ENCODE results near the gene OR1B1.
"Not testable (repeated sequence)": the region's sequence is repeated elsewhere in the genome, so short reads cannot be mapped to it uniquely, and the experiment has no call there.

Gene OR1B1

DNA sequence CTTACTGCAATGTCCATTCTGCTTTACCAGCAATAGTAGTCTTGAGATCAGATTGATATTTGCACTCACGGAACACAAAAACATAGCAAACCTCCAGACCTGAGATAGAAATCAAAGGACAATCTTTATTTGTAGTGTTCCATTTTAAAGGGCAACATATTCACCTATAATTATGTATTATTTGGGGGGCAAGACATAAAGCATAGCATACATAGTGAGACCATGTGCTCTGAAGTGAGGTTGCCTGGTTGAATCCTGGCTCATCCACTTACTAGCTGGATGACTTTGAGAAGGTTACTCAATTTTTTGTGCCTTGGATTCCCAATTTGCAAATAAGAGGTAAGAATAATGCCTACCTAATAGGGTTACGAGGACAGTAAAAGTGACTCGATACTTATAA is at the start of gene OR1B1:
TSS of gene OR1B1 (minus strand) at position 101 of the 400 bp plus-strand sequence.
- DNase-seq (ENCODE audit: low read depth) = no peak

DNA sequence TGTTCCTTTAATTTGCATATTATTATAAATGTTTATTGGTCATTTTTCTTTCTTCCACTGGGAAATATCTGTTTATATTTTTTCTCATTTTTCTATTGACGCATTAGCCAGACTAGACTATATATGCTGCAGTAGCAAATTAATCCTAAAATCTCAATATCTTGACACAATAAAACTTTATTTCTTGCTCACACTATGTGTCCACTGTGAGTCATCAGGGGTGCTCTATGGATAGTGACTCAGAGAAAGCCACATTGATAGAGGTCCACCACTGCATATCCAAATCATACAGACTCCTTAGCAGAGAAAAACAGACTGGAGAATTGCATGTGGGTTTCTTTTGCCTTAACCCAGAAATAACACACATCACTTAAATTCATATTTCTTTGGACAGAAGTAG is 38.3 kb upstream of the OR1B1 start:
- no peak for DNase-seq (ENCODE audit: low read depth)

GRCh38 chr9:122684851-122685250 is 27.4 kb upstream of the OR1B1 start:
- no peak for DNase-seq (ENCODE audit: low read depth)

- DNase-seq (ENCODE audit: low read depth) = no peak
Observed at GRCh38 chr9:122672481-122672880, 15.1 kb upstream of the OR1B1 start.

- no peak for DNase-seq (ENCODE audit: low read depth)
Observed at GRCh38 chr9:122661416-122661815, 4.0 kb upstream of the OR1B1 start, which contains the start of gene OR1L1. Gene OR1L1 (plus strand): TSS chr9:122661716. CDS start chr9:122661716, 0 bp downstream.

DNA sequence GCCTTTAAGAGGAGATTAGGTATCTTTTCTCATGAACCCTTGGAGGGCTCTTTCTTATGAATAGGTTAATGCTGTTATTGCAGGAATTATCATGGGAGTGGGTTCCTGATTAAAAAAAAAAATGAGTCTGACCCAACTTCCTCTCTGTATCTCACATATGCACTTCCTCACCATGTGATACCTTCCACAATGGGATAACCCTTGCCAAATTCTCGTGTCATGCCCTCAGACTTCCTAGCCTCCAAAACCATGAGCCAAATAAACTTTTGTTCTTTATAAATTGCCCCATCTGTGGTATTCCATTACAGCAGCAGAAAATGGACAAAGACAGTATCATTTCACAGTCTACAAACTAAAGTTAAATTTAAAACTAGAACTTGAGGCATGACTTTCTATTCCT is 1.0 kb downstream of the OR1B1 start:
- DNase-seq (ENCODE audit: low read depth) = no peak

DNA sequence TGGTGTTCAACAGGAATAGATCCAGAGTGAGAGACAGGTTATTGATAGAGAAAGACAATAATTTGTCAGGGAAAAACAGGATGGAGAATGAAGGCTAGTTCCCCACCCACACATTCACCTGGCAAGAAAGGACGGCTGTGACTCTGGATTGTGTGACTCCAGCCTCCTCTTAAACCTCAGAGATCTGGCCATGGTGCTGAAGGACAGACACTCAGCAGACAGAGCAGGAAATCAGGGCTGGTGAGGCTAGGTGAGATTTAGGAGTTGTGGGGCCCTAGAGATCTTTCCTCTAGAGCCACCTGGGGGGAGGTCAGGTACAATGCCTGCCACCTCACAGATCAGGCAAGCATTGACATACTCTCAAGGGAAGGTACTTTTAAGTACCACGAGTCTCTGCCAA is 15.2 kb downstream of the OR1B1 start:
- no peak for DNase-seq (ENCODE audit: low read depth)

GRCh38 chr9:122619996-122620395 is 37.4 kb downstream of the OR1B1 start:
- no peak for DNase-seq (ENCODE audit: low read depth)

DNA sequence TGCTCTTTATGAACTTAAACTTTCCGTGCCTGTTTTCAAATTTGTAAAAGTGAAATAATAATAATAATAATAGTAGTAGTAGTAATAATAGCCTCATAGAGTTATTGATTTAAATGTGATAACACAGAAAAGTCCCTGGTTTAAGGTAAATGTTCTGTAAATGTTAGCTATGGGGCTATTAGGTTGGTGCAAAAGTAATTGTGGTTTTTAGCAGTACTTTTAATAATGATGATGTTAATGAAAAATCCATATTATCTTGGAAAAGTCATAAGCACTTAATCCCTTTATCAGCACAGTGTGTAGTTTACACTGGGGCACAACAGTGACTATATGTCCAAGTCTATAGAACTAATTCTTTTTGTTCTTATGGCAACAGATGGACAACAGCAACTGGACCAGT is 43.1 kb downstream of the OR1B1 start, which contains the start of gene OR1Q1:
TSS of gene OR1Q1 (plus strand) at position 377 of the 400 bp plus-strand sequence. CDS start at position 377, 0 bp downstream.
- DNase-seq (ENCODE audit: low read depth) = no peak

GRCh38 chr9:122609804-122610203 is 47.6 kb downstream of the OR1B1 start:
- no peak for DNase-seq (ENCODE audit: low read depth)

- DNase-seq (ENCODE audit: low read depth) = no peak
Observed at GRCh38 chr9:122606587-122606986, 50.8 kb downstream of the OR1B1 start.

GRCh38 chr9:122605691-122606090 is 51.7 kb downstream of the OR1B1 start:
- DNase-seq (ENCODE audit: low read depth) = no peak

DNA sequence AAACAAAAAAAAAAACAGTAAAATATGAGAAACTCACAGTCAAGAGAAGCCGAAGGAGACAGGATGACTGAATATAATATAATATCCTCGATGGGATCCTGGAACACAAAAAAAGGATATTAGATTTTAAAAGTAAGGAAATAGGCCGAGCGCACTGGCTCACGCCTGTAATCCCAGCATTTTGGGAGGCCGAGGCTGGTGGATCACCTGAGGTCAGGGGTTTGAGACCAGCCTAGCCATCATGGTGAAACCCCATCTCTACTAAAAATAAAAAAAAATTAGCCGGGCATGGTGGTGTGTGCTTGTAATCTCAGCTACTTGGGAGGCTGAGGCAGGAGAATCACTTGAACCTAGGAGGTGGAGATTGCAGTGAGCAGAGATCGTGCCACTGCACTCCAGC is 74.1 kb downstream of the OR1B1 start, which contains the start of gene OR1L8:
TSS of gene OR1L8 (minus strand) at position 101 of the 400 bp plus-strand sequence. CDS start 14,907 bp downstream, outside the sequence.
- DNase-seq (ENCODE audit: low read depth) = not testable (repeated sequence)

DNA sequence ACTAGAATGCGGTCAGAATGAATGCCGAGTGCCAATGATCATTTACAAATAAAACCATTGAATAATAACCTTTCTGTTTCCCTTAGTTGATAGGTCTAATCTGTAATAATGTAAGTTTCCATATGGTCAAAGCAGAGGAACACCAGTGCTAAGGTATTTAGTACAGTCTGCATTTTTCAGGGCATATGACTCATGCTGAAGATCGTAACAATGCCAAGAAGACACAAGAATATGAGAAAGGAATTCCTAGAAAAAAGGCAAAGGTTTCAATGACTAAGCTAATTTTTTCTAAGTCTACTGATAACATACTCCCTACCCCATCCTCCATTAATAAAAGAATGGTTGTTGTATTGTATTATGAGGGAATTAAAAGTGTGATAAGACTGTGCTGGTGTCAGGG is 77.1 kb downstream of the OR1B1 start:
- peak; percentile 43 for DNase-seq (ENCODE audit: low read depth)

- DNase-seq (ENCODE audit: low read depth) = no peak
Observed at GRCh38 chr9:122579874-122580273, 77.6 kb downstream of the OR1B1 start.
